ENCODE results near the gene SLC44A3.
"Not testable (repeated sequence)": the region's sequence is repeated elsewhere in the genome, so short reads cannot be mapped to it uniquely, and the experiment has no call there.

Gene SLC44A3

GRCh38 chr1:94840381-94840780 lies 20.2 kb downstream of the SLC44A3 start:
- not testable (repeated sequence) for DNase-seq

- DNase-seq: no peak
Measured at GRCh38 chr1:94840808-94841207, 20.7 kb downstream of the SLC44A3 start.

GRCh38 chr1:94843430-94843829 lies 23.3 kb downstream of the SLC44A3 start:
- no peak for DNase-seq

GRCh38 chr1:94843846-94844245 lies 23.7 kb downstream of the SLC44A3 start:
- no peak for DNase-seq

- no peak for DNase-seq
Measured at GRCh38 chr1:94846308-94846707, 26.2 kb downstream of the SLC44A3 start.

- no peak for DNase-seq
Measured at GRCh38 chr1:94851571-94851970, 31.4 kb downstream of the SLC44A3 start.

- no peak for DNase-seq
Measured at GRCh38 chr1:94852788-94853187, 32.6 kb downstream of the SLC44A3 start.

- DNase-seq: peak; percentile 84
Measured at GRCh38 chr1:94854458-94855306, 34.5 kb downstream of the SLC44A3 start.

GRCh38 chr1:94855307-94855700 lies 35.1 kb downstream of the SLC44A3 start:
- DNase-seq: no peak

- DNase-seq: no peak
Measured at GRCh38 chr1:94856004-94856403, 35.8 kb downstream of the SLC44A3 start.

GRCh38 chr1:94856868-94857267 lies 36.7 kb downstream of the SLC44A3 start:
- no peak for DNase-seq

GRCh38 chr1:94858276-94858675 lies 38.1 kb downstream of the SLC44A3 start:
- no peak for DNase-seq

- DNase-seq: no peak
Measured at GRCh38 chr1:94859174-94859573, 39.0 kb downstream of the SLC44A3 start.

- no peak for DNase-seq
Measured at GRCh38 chr1:94862718-94863117, 42.6 kb downstream of the SLC44A3 start.

- DNase-seq: peak; percentile 57
Measured at GRCh38 chr1:94863297-94863911, 43.2 kb downstream of the SLC44A3 start.

- DNase-seq: peak; percentile 73
Measured at GRCh38 chr1:94863919-94864318, 43.8 kb downstream of the SLC44A3 start.

GRCh38 chr1:94864821-94865220 lies 44.7 kb downstream of the SLC44A3 start:
- DNase-seq: no peak

- DNase-seq: no peak
Measured at GRCh38 chr1:94865360-94865759, 45.2 kb downstream of the SLC44A3 start.

- DNase-seq: no peak
Measured at GRCh38 chr1:94866164-94866807, 46.1 kb downstream of the SLC44A3 start.

GRCh38 chr1:94871031-94871430 lies 50.9 kb downstream of the SLC44A3 start:
- no peak for DNase-seq

- DNase-seq: no peak
Measured at GRCh38 chr1:94872771-94873495, 52.8 kb downstream of the SLC44A3 start.

GRCh38 chr1:94873520-94874351 lies 53.6 kb downstream of the SLC44A3 start:
- DNase-seq: no peak

Data from amniotic stem cell (primary cell).